Limb (tissue), 2 donors: ENCODE results near the gene CDH16.

Experiments used
- DNase-seq, 2 donors: peaks; one replicate each; pipeline ENCODE4 v3.0.0-alpha.2; 2016; ENCODE audit errors: extremely low spot score in 2 of 2

Gene CDH16

GRCh38 chr16:66927918-66928649, 9.4 kb upstream of the CDH16 start:
- DNase-seq, result no peak

GRCh38 chr16:66926961-66927436, 8.3 kb upstream of the CDH16 start:
- DNase-seq, result no peak

DNA sequence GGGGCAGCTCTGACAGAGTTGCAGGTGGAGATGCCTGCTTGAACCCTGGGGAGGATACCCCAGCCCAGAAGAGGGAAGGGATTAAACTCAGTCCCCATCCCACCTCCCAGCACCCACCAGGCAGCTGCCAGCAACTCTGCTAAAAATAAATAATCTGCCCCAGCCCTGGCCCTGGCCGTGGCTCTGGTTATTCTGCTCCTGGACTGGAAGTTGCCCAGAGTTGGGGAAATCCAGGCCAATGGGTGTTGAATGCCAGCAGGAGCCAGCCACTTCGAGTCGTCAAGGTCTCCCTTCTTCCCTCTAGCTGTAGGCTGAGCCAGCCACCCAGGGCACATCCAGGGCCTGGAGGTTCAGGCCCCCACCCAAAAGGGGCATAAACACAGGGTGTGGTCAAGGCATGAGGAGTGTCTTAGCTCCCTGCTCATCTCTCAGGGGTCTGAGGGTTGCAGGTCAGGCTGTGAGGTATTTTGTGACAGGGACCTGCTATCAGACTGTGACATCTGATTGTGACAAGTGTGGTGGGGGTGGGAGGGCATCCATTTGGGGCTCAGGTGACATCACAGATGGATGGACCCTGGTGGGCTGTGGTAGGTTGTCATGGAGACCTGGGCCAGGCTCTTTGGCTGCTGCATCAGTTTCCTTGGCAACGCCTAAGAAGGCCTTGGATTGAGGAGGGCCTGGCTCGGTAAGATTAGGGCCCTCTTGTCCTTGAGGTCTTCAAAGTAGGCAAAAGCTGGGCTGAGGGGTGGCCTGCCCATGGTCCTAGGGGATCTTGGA, 7.7 kb upstream of the CDH16 start:
- DNase-seq, result no peak

DNA sequence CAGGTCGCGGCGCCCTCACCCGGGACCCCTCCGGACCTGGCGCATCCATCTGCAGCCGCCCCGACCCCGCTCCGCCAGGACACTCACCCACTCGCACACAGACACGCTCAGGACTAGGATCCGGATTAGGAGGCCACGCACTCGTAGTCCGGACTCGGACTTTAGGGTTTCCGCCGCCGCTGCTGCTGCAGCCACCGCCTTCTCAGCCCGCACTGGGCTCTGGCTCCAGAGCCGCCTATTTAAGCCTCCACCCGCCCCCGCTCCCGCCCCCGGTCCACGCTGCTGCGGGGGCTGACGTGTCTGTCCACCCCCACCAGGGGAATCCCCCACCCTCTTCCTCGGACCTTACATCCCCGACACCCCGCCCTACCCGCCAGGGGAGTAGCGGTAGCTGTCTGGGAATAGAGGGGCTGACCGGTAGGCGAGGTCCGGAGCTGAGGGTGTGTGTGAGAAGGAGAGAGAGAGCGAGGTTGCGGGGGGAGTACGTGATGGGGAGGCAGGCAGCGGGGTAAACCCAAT, 6.7 kb upstream of the CDH16 start, which contains the start of gene RRAD:
TSS of gene RRAD (minus strand) at position 214 of the 519 bp plus-strand sequence. CDS start 356 bp downstream, outside the sequence.
- DNase-seq, result no peak

- DNase-seq, result no peak
Measured at GRCh38 chr16:66924527-66925321, 6.0 kb upstream of the CDH16 start.

DNA sequence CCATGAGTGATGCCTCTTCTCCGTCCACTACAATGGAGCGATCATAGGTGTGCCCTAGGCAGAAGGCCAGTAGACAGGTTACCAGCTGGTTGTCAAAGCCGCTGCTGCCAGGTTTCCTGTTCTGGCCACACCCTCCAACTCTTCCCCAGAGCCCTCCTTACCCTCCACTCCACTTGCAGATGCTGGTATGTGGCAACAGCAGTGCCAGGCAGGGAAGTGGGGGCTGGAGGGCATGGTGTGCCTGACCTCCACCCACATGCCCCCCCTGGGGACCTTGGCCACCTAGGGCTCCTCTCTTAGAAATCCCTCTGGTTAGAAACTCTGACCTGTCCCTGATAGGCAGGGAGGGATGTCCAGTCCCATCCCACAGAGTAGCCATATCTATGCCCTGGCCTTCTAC, 5.2 kb upstream of the CDH16 start:
- DNase-seq, result no peak

DNA sequence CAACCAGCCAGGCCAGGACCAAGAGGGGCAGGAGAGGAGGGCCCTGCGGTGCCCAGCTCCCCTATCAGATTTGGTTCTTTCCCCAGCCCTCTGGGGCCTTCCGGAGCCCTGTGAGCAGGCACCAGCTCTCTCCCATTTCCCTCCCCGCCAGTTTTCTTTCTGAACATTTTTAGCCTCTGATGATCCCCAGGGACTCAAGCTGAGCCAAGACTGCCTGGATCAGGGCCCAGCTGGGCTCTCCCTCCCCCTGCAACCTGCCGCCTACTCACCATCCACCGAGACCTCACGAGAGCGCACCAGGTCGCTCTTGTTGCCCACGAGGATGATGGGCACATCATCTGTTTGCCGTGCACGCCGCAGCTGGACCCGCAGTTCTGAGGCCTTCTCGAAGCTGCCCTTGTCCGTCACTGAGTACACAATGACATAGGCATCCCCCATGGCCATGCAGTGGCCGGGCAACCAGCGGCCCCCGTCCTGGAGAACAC, 4.6 kb upstream of the CDH16 start:
- DNase-seq, result no peak

DNA sequence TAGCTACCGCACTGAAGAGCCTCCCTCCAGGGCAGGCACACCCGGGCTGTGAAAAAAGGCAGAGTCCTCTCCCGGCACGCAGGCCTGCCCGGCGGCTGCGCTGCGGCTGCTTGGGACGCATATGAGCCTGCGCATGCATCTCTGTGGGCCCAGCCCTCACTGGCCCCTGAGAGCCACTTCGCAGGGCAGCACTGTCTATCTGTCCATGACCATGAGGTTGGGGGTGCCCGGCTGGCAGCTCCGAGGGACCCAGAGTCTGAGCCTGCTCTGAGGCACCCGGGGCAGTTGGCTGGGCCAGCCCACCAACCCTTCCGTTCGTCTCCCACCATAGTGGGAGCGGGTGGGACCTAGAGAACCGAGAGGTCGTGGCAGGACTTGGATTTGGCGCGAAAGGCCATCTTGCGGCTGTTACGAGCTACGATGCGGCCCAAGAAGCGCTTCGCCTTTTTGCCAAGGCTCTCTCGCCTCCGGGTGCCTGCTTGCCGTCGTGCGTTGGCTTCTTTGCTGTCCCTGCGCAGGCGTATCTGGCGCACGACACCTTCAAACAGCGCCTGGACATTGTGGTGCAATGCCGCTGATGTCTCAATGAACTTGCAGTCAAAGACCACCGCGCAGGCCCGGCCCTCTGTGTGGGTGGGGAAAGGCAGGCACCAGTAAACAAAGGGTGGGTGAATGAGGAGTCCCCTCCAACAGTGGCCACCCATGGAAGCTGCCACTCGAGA, 3.2 kb upstream of the CDH16 start:
- DNase-seq, result no peak

DNA sequence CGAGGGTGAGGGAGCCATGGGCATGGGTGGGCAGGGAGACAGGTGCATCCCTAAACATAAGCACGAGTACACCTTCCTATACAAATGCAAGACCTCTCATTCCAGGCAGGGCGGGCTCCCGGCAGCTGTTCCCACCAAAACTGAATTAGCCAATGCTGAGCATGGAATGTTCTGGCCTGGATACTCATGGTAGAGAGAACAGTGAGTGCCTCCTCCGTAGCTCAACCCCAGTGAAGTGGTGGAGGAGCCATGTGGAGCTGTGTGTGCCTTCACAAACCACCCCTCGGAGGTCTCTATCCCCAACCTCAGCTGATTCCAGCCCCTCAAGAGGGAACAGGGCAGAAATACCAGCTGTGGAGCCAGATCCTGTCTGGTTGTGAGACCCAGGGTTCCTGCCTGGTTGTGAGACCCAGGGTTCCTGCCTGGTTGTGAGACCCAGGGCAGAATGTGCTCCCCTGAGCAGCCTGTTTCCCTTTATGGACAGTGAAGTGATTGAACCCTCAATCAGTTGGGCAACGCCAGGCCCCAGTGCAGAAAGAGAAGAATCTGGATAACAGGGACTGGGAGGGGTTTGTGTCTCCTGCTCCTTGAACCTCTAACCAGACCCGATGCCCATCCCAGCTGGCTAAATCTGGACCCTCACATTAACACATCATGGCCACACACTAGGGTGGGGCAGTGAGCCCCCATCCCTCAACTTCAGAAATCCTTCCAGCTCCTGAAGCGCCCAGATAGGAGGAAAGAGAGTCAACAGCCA, 2.4 kb upstream of the CDH16 start:
- DNase-seq, result no peak

DNA sequence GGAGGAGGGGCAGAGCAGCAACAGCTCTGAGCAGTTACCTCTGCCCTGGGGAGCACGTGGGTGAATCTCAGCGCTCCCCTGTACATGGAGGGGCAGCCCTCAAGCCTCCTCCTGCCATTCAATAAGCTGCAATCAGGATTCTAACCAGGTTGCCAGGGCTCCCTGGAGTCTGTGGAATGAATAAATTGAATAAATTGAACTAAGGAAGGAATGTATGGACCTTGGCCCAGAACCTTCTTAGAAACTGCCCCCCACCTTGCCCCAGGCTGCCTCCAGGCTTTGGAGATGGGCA, 1.6 kb upstream of the CDH16 start:
- no peak for DNase-seq

DNA sequence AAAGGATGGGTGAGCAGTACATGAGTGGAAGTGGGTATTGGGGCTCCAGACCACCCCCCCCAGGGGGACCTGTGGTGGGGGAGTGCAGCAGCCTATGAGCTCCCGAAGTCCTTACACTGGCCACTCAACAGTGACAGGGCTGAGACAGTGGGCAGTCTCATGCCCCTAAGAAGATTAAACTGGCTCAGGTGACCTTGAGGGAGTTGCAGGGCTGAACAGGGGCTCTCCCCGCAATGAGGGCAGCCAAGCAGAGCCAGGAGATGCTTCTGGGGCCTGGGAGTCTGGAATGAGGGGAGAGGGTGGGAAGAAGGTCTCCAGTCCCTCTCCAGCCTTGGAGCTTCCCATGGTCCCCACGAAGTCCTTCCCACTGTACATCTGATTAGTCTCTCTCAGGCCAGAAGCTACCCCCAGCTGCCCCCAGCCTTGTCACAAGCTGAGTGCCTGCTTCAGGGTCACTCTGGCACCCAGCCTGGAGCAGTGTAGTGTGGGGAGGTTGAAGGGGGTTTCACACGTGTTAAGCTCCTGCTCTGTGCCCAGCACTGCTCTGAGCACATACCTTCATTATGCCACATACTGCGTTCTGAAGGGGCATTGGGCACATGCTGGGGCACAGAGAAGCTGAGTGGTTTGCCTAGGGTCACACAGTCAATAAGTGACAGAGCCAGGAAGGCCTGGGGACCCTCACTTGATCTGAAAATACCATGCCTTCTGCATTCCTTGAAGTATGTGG, 1.0 kb upstream of the CDH16 start:
- DNase-seq, result no peak

DNA sequence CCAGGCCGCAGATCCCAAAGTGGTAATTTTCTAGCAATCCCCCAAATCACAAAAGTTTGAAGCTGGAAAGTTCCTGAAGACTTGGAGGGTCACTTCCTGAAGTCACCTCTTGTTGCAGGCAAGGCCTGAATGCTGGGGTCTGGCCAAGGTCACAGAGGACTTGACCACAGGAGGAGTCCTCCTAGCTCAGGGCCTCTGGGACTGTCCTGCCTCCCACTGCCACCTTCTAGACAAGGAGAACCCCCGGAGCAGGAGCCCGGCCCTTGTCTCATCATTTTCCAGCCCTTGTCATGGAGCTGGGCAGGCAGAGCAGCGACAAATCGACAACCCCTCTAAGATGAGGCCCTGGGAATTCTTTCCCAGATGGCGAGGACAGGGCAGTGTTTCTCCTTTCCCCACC, 330 bp downstream of the CDH16 start:
- no peak for DNase-seq

DNA sequence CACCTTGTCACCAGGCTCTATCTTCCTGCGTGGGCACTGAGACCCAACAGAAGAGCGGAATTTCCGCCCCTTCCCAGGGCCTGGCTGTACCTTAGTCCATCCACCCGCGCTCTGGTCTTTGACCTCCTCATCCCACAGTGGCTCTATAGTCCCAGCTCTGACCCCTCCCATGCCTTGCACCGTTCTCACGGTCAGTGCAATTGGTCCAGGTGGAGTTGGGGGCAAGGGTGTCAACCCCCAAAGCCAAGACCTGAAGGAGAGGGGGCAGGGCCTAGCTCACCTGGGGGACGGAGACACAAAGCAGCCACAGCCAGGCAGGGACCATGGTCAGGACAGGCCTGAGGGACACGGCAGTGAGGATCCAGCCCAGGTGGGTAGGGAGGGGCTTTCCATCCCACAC, 944 bp downstream of the CDH16 start:
- DNase-seq, result no peak

DNA sequence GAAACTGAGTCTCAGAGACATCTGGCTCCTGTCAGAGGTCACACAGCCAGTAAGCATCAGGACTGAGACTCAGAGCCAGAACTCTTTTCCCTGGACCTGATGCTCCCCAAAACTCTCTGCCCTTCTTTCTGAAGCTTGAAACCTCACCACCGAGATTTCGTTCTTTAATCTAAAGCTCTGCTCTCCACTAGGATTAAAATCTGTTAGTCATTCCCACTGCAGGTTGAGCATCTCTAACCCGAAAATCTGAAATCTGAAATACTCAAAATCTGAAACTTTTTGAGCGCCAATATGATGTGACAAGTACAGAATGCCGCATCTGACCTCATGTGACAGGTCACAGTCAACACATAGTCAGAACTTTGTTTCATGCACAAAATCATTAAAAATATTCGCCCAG, 2.2 kb downstream of the CDH16 start:
- DNase-seq, result no peak

DNA sequence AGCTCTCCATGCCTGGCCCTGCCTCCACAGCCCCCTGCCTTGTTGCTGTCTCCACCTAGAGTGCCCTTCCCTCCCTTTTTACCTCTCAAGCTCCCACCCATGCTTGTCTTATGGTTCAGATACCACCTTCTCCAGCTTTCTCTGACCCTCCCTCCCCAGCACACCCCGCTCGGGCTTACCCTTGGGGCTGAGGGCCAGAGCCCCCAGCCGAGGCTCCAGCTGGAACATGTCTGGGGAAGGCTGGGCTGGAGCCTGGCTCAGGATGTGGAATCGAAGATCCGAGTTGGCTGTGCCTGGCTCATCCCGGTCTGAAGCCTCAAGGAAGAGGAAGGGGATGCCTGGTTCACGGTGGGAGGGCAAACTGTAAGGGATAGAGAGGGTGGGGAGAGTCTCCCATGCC, 3.6 kb downstream of the CDH16 start:
- DNase-seq, result no peak

DNA sequence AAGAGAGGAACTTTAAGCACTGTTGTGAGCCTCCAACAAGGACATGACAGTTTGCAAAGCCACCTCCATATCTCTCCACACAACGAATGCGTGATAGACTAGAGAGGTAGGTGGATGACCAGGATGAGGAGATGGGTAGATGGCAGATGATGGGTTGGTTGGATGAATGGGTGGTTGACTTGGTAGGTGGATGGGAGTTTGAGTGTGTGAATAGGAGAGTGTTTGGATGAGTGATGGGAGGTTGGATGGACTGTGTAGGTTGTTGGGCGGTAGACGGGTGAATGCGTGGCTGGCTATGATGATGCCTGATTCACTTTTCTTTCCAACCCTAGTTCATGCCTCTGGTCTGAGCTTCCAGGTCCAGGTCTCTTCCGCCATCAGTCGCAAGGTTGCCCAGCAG, 4.1 kb downstream of the CDH16 start:
- no peak for DNase-seq

- DNase-seq, result no peak
Measured at GRCh38 chr16:66913711-66914110, 5.0 kb downstream of the CDH16 start.

GRCh38 chr16:66913081-66913480, 5.6 kb downstream of the CDH16 start:
- no peak for DNase-seq

GRCh38 chr16:66911801-66912200, 6.9 kb downstream of the CDH16 start:
- no peak for DNase-seq

- DNase-seq, result no peak
Measured at GRCh38 chr16:66911112-66911511, 7.6 kb downstream of the CDH16 start.
